ENCODE data around the gene KANTR.

The KANTR gene

DNA sequence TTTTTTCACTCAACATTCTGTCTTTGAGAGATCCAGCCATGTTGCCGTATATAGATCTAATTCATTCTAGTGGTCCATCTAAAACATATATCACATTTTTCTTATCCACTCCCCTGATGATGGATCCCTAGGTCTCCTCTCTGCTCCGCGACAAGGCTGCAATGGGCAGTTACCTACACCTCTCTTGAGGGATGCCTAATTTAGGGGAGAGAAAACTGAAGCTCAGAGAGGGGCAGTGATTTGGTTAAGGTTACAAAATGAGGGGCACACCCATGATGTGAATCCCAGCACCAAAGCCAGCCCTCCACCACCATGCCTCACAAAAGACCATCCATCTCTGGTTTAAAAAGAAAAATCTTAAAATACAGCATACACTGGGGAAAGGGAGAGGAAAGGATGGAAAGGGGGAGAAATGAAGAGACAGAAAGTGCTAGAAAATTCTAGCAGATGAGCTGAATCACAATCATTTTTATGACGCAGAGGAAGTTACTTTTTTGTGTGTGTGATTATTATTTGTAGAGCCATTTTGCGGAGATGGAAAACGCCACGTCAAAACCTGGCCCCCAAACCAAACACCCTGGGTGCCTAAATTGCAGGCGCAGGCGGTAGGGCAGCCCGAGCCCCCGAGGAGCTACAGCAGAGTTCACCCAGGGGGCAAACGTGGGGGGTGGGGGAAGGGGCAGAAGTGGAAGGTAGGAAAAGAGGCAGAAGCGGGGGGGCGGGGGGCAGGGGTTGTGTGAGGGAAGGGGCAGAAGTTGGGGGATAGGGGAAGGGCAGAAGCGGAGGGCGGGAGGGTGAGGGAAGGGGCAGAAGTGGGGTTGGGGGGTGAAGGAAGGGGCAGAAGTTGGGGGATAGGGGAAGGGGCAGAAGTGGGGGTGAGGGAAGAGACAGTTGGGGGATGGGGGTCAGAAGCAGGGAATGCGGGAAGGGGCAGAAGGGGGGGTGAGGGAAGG lies 13.0 kb upstream of the KANTR start:
- TF ChIP-seq, protein P1, sequence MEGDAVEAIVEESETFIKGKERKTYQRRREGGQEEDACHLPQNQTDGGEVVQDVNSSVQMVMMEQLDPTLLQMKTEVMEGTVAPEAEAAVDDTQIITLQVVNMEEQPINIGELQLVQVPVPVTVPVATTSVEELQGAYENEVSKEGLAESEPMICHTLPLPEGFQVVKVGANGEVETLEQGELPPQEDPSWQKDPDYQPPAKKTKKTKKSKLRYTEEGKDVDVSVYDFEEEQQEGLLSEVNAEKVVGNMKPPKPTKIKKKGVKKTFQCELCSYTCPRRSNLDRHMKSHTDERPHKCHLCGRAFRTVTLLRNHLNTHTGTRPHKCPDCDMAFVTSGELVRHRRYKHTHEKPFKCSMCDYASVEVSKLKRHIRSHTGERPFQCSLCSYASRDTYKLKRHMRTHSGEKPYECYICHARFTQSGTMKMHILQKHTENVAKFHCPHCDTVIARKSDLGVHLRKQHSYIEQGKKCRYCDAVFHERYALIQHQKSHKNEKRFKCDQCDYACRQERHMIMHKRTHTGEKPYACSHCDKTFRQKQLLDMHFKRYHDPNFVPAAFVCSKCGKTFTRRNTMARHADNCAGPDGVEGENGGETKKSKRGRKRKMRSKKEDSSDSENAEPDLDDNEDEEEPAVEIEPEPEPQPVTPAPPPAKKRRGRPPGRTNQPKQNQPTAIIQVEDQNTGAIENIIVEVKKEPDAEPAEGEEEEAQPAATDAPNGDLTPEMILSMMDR (IDR thresholded peaks at IDR 0.05; ENCODE audit: control extremely low read depth, extremely low read depth, low read depth, missing control alignments): no peak
- CTCF ChIA-PET: interaction anchor here (2.1 kb wide), 1 partner anchor 9 kb away, joined by 7 read pairs; no protein-coding TSS in a partner anchor
- POLR2A ChIA-PET: interaction anchor here (0.6 kb wide), 1 partner anchor 9 kb away, joined by 5 read pairs; no protein-coding TSS in a partner anchor
- no peak for DNase-seq (ENCODE audit: extremely low spot score)

GRCh38 chrX:53081925-53082772 lies 11.8 kb upstream of the KANTR start, which contains the start of gene TSPYL2:
TSPYL2 (plus strand) TSS chrX:53082367; CDS start chrX:53082499, 132 bp downstream.
- POLR2A ChIA-PET: interaction anchor here (0.7 to 1.9 kb wide), 6 partner anchors 9 to 104 kb away, joined by 3 to 10 read pairs (median 6); partner anchors contain the start of gene KANTR
- CTCF ChIA-PET: interaction anchor here (2.1 kb wide), 1 partner anchor 11 kb away, joined by 7 read pairs; no protein-coding TSS in a partner anchor
- TF ChIP-seq, protein P1 (IDR thresholded peaks at IDR 0.05; ENCODE audit: control extremely low read depth, extremely low read depth, low read depth, missing control alignments): no peak
- DNase-seq (ENCODE audit: extremely low spot score): peak; percentile 90

DNA sequence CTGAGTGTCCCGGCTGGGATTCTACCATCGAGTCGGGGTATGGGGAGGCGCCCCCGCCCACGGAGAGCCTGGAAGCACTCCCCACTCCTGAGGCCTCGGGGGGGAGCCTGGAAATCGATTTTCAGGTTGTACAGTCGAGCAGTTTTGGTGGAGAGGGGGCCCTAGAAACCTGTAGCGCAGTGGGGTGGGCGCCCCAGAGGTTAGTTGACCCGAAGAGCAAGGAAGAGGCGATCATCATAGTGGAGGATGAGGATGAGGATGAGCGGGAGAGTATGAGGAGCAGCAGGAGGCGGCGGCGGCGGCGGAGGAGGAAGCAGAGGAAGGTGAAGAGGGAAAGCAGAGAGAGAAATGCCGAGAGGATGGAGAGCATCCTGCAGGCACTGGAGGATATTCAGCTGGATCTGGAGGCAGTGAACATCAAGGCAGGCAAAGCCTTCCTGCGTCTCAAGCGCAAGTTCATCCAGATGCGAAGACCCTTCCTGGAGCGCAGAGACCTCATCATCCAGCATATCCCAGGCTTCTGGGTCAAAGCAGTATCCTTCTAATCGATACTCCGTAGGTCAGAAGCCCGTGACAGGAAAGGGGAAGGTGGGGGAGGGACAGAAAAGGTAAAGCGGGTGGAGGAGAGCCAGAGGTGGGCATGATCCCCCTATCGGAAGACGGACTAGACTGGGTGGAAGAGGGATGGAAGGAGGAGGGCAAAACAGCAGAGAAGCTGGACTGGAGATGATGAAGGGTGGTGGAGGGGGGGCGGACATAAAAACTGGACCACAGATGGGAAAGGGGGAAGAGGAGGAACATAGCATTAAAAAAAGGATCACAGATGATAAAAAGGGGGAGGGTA lies 10.9 kb upstream of the KANTR start:
- ChIA-PET CTCF (interaction anchor here (2.1 kb wide), 1 partner anchor 11 kb away, joined by 7 read pairs; no protein-coding TSS in a partner anchor), POLR2A (interaction anchor here (1.3 to 1.9 kb wide), 3 partner anchors 10 to 11 kb away, joined by 4 to 8 read pairs (median 7); partner anchors contain the start of gene KANTR)
- no peak for DNase-seq (ENCODE audit: extremely low spot score)
- TF ChIP-seq, protein P1 (IDR thresholded peaks at IDR 0.05; ENCODE audit: control extremely low read depth, extremely low read depth, low read depth, missing control alignments): no peak

DNA sequence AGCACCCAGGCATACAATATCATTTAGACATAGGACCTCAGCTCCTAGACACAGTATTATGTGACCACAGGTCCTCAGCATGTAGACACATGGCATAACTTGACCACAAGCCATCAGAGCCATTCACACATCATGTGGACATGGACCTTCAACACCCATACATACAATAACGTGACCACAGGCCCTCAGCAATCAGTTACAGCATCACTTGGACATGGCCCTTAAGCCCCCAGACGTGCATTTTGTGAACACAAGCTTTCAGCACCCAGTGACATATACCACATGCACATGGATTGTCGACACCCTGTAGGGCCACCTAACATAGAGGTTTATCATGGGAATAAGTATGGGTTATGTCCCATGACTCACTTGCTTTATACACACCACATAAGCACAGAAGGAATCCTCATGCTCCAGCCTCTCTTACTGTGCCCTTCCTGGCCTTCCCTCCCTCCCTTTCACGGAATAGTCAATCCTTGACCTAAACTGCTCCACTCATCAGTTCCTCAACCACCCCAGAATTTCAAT lies 9.8 kb upstream of the KANTR start:
- POLR2A ChIA-PET: no interaction called here

DNA sequence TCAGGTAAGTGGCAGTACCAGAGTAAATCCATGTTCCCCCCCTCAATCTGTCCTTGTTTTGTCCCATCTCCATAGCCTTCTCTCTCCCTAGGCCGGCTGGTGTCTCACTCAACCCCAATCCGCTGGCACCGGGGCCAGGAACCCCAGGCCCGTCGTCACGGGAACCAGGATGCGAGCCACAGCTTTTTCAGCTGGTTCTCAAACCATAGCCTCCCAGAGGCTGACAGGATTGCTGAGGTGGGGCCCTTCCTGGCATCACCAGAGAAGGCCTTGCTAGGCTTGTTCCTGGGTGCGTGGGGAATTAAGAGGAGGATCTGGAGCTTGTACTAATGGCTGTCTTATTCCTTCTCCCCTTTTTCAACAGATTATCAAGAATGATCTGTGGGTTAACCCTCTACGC lies 9.1 kb upstream of the KANTR start:
- no peak for DNase-seq (ENCODE audit: extremely low spot score)
- ChIA-PET CTCF (no interaction called here), POLR2A (no interaction called here)
- TF ChIP-seq, protein P1 (IDR thresholded peaks at IDR 0.05; ENCODE audit: control extremely low read depth, extremely low read depth, low read depth, missing control alignments): no peak

More for the DNA sequence above, 9.8 kb upstream of the KANTR start:
- CTCF ChIA-PET: no interaction called here
- TF ChIP-seq, protein P1 (IDR thresholded peaks at IDR 0.05; ENCODE audit: control extremely low read depth, extremely low read depth, low read depth, missing control alignments): no peak
- DNase-seq (ENCODE audit: extremely low spot score): no peak
